ENCODE results near the gene FMN1. TPM values are rescaled to one million over a fixed set of nuclear protein-coding genes. Genes with fewer than 3 reads are reported as not detected.

Gene FMN1
- total and polyA plus RNA-seq, 10 of the 15 experiments (the other 5 are each of a cell fraction or from before 2014, with no cell fraction given) = 0.05 to 0.16 (median 0.08) TPM; not detected in 4

GRCh38 chr15:33031324-33031821 lies 163.1 kb downstream of the FMN1 start (continued):
- TF ChIP-seq NFXL1 (IDR thresholded peaks at IDR 0.05; ENCODE audit: borderline replicate concordance) (no peak), ZNF217 (IDR thresholded peaks at IDR 0.05) (no peak), ESRRA (IDR thresholded peaks at IDR 0.05; ENCODE audit: low read length) (no peak), ZBTB4 (CRISPR knock-in tag; IDR thresholded peaks at IDR 0.05) (no peak)

- H2AFZ ChIP-seq (ENCODE audit: control insufficient read depth, low read depth, low read length) = no peak overlapping the region
- 40% methylated on average over 5 of the region's 5 CpGs for WGBS (ENCODE audit: insufficient coverage, insufficient replicate concordance, low lambda C conversion rate, missing lambda C conversion rate)
- ChIA-PET SMC1A (ENCODE audit: uncharacterized antibody, unreplicated experiment) (no interaction called here), CTCF (no interaction called here), RAD21 (ENCODE audit: unreplicated experiment) (no interaction called here), POLR2A (no interaction called here)
- H3K4me1 ChIP-seq (ENCODE audit: control insufficient read depth, insufficient read depth, low read length) = no peaks in the 10 kb centered on the region
- BruUV-seq (replicated peaks) = no TSS peak
- H3K4me2 ChIP-seq (ENCODE audit: control insufficient read depth, insufficient read depth) = no peak overlapping the region
- no peak for FAIRE-seq
- H3K27ac ChIP-seq (ENCODE audit: control insufficient read depth, insufficient read depth) = no peak overlapping the region
- no peaks in the 10 kb centered on the region for H4K20me1 ChIP-seq (ENCODE audit: control insufficient read depth, insufficient read depth)
- in situ Hi-C loops (cut with MboI) = no loop called here
- no peaks in the 10 kb centered on the region; a peak in 1 of 4 replicates for H3K27me3 ChIP-seq (replicated peaks in 1 of 2; ENCODE audit: control insufficient read depth in 2 of 2, insufficient read depth in 2 of 2, low read length in 1 of 2)
- no peak for DNase-seq (ENCODE audit: low read depth, low spot score)
- no peaks in the 10 kb centered on the region for H3K36me3 ChIP-seq (ENCODE audit: control insufficient read depth in 2 of 2, insufficient read depth in 2 of 2, low read length in 1 of 2)
- H3K9me3 ChIP-seq (replicated peaks; ENCODE audit: control insufficient read depth, insufficient read depth, low read length) = no peaks in the 10 kb centered on the region
- no peaks in the 10 kb centered on the region for H3K79me2 ChIP-seq (ENCODE audit: control insufficient read depth, insufficient read depth, low read length)
- ATAC-seq = no peak
- no peak overlapping the region for H3K9ac ChIP-seq (ENCODE audit: control insufficient read depth, insufficient read depth, low read length)
- intact Hi-C loops (cut with micrococcal nuclease; ENCODE audit: unreplicated experiment) = no loop called here
- no peak overlapping the region for H3K4me3 ChIP-seq
- no peak for TF ChIP-seq KDM1A (IDR thresholded peaks at IDR 0.05; ENCODE audit: borderline replicate concordance)
- TF ChIP-seq HDAC6 (IDR thresholded peaks at IDR 0.05; ENCODE audit: unreplicated experiment) = no peak
- TF ChIP-seq TARDBP (IDR thresholded peaks at IDR 0.05; ENCODE audit: borderline replicate concordance) = no peak
- no peak for TF ChIP-seq GATAD2B (conservative IDR thresholded peaks at IDR 0.05; ENCODE audit: low read depth)
- TF ChIP-seq HCFC1 (IDR thresholded peaks at IDR 0.05; ENCODE audit: low read length) = no peak
- TF ChIP-seq ZNF384 (IDR thresholded peaks at IDR 0.05; ENCODE audit: borderline replicate concordance, low read depth, low read length) = no peak
- TF ChIP-seq KLF5 (IDR thresholded peaks at IDR 0.05; ENCODE audit: partially characterized antibody) = no peak
- TF ChIP-seq ZBTB40 (IDR thresholded peaks at IDR 0.05; ENCODE audit: borderline replicate concordance) = no peak
- no peak for TF ChIP-seq E2F8 (IDR thresholded peaks at IDR 0.05; ENCODE audit: low read depth, partially characterized antibody)
- TF ChIP-seq BCL11A (IDR thresholded peaks at IDR 0.05; ENCODE audit: low read depth, low read length) = no peak
Measured at GRCh38 chr15:33030315-33030714, 164.2 kb downstream of the FMN1 start.

Measured in GM12878 (cell line).